ENCODE data around the gene CEP57L1. TPM values are rescaled to one million over a fixed set of nuclear protein-coding genes. Genes with fewer than 3 reads are reported as not detected.

The CEP57L1 gene
- total RNA-seq, 1 experiment from 2014 or later = 20.7 TPM

- Histone ChIP-seq H3K27ac (ENCODE audit: low read depth, low read length) (peak within 1 kb of the TSS; percentile 63), H3K4me2 (ENCODE audit: low read length) (peak within 1 kb of the TSS; percentile 85), H3K4me3 (replicated peaks in 1 of 2; ENCODE audit: low read depth in 1 of 2, low read length in 2 of 2) (peak within 1 kb of the TSS; percentile 73 to 87), H3K36me3 (ENCODE audit: control insufficient read depth in 1 of 2, insufficient read depth in 2 of 2, low read length in 2 of 2) (no peaks in the 10 kb centered on the region), H2AFZ (ENCODE audit: low read depth, low read length, poor library complexity, severe bottlenecking) (peak within 1 kb of the TSS; percentile 98), H4K20me1 (ENCODE audit: insufficient read depth) (no peaks in the 10 kb centered on the region), H3K9me3 (ENCODE audit: control insufficient read depth in 1 of 2, insufficient read depth in 1 of 2, low read depth in 1 of 2, low read length in 2 of 2) (no peaks in the 10 kb centered on the region), H3K9ac (ENCODE audit: low read length) (peak within 1 kb of the TSS; percentile 87), H3K9me2 (ENCODE audit: insufficient read depth) (no peaks in the 10 kb centered on the region), H3K79me2 (ENCODE audit: insufficient read depth, low read length) (peaks cover 27% of the 10 kb centered on the region), H3K27me3 (ENCODE audit: insufficient read depth, low read length) (no peaks in the 10 kb centered on the region), H3K4me1 (ENCODE audit: control insufficient read depth in 1 of 2, insufficient read depth in 2 of 2, low read length in 2 of 2) (peaks cover 2 to 19% of the 10 kb centered on the region in 2 experiments; a peak in 3 of 4 replicates)
- POLR2A ChIA-PET = interaction anchor here (1.0 to 1.6 kb wide), 3 partner anchors 11 to 534 kb away, joined by 3 to 6 read pairs (median 5); partner anchors contain the start of genes CD164 and FOXO3
- BruUV-seq (replicated peaks) = no TSS peak
- peak; percentile 85 for ATAC-seq
- RAD21 ChIA-PET (ENCODE audit: low non-redundant PET in 1 of 2, low total read pairs in 2 of 2, uncharacterized antibody in 2 of 2, unreplicated experiment in 2 of 2) = no interaction called here
- CTCF ChIA-PET = interaction anchor here (0.9 to 1.6 kb wide), 5 partner anchors 19 to 535 kb away, joined by 3 to 7 read pairs (median 3); no protein-coding TSS in a partner anchor
- peak; percentile 65 for DNase-seq (ENCODE audit: low read depth, low spot score)
- intact Hi-C loops (cut with micrococcal nuclease) = loop anchor here (2.0 kb wide), 1 partner anchor 288 kb away; the partner anchor contains the start of gene CD164
- TF ChIP-seq CEBPB (IDR thresholded peaks at IDR 0.05; ENCODE audit: low read depth) (no peak), JUND (IDR thresholded peaks at IDR 0.05) (no peak), POLR2A (IDR thresholded peaks at IDR 0.05; ENCODE audit: borderline replicate concordance, extremely low read depth, insufficient read depth, insufficient read length) (peak; percentile 17), ATF3 (IDR thresholded peaks at IDR 0.05) (no peak), RAD21 (IDR thresholded peaks at IDR 0.05; ENCODE audit: low read depth) (no peak), EZH2phosphoT487 (IDR thresholded peaks at IDR 0.05; ENCODE audit: borderline replicate concordance) (no peak), MAX (IDR thresholded peaks at IDR 0.05) (peak; percentile 78), FOSL1 (IDR thresholded peaks at IDR 0.05; ENCODE audit: low read depth) (no peak), YY1 (IDR thresholded peaks at IDR 0.05; ENCODE audit: extremely low read depth, insufficient replicate concordance, low read depth, low read length) (peak; percentile 28), POLR2AphosphoS5 (IDR thresholded peaks at IDR 0.05; ENCODE audit: low read depth, low read length) (peak; percentile 71), SP1 (IDR thresholded peaks at IDR 0.05; ENCODE audit: low read depth) (peak; percentile 52), EZH2 (IDR thresholded peaks at IDR 0.05) (no peak), REST (IDR thresholded peaks at IDR 0.05; ENCODE audit: low read depth) (no peak), ZFX (IDR thresholded peaks at IDR 0.05) (peak; percentile 75), SRF (IDR thresholded peaks at IDR 0.05; ENCODE audit: low read depth) (no peak), EGR1 (IDR thresholded peaks at IDR 0.05; ENCODE audit: low read depth) (0 out of 2 replicates have a peak, but pooled peaks have one; percentile 30), ZNF274 (IDR thresholded peaks at IDR 0.05; ENCODE audit: low read depth, low read length) (no peak), CBX3 (IDR thresholded peaks at IDR 0.05; ENCODE audit: low read depth) (no peak; the same call in 1 of the 2 replicates)
- TF ChIP-seq, protein P1, sequence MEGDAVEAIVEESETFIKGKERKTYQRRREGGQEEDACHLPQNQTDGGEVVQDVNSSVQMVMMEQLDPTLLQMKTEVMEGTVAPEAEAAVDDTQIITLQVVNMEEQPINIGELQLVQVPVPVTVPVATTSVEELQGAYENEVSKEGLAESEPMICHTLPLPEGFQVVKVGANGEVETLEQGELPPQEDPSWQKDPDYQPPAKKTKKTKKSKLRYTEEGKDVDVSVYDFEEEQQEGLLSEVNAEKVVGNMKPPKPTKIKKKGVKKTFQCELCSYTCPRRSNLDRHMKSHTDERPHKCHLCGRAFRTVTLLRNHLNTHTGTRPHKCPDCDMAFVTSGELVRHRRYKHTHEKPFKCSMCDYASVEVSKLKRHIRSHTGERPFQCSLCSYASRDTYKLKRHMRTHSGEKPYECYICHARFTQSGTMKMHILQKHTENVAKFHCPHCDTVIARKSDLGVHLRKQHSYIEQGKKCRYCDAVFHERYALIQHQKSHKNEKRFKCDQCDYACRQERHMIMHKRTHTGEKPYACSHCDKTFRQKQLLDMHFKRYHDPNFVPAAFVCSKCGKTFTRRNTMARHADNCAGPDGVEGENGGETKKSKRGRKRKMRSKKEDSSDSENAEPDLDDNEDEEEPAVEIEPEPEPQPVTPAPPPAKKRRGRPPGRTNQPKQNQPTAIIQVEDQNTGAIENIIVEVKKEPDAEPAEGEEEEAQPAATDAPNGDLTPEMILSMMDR (IDR thresholded peaks at IDR 0.05 in 2 of 3, conservative IDR thresholded peaks at IDR 0.05 in 1 of 3; ENCODE audit: borderline replicate concordance in 1 of 3, insufficient read depth in 1 of 3, low read depth in 2 of 3, low read length in 2 of 3) = no peak
- TF ChIP-seq, protein P2, sequence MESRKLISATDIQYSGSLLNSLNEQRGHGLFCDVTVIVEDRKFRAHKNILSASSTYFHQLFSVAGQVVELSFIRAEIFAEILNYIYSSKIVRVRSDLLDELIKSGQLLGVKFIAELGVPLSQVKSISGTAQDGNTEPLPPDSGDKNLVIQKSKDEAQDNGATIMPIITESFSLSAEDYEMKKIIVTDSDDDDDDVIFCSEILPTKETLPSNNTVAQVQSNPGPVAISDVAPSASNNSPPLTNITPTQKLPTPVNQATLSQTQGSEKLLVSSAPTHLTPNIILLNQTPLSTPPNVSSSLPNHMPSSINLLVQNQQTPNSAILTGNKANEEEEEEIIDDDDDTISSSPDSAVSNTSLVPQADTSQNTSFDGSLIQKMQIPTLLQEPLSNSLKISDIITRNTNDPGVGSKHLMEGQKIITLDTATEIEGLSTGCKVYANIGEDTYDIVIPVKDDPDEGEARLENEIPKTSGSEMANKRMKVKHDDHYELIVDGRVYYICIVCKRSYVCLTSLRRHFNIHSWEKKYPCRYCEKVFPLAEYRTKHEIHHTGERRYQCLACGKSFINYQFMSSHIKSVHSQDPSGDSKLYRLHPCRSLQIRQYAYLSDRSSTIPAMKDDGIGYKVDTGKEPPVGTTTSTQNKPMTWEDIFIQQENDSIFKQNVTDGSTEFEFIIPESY (IDR thresholded peaks at IDR 0.05; ENCODE audit: extremely low read depth, insufficient replicate concordance, low read length) = no peak
These were observed 781 bp upstream of the CEP57L1 start, which contains the start of gene SESN1 for GRCh38 chr6:109094416-109095035. SESN1 (minus strand) TSS chr6:109094846; CDS start chr6:109094073, 773 bp downstream.

Measured in HCT116 (cell line).